GM21717 (cell line): ENCODE measurements around the gene POLR3B.
"Not testable (repeated sequence)": the region's sequence is repeated elsewhere in the genome, so short reads cannot be mapped to it uniquely, and the experiment has no call there.

ENCODE experiments used
- ATAC-seq: cut with Tn5 transposase; IDR thresholded peaks from one replicate; pipeline ENCODE4 v1.9.1; 2021; ENCODE audit warnings: mild to moderate bottlenecking, moderate library complexity; ENCODE audit not compliant: unreplicated experiment

The POLR3B gene

GRCh38 chr12:106342397-106343213 lies 14.9 kb upstream of the POLR3B start:
- no peak for ATAC-seq

GRCh38 chr12:106343214-106343528 lies 14.4 kb upstream of the POLR3B start:
- ATAC-seq = no peak

- no peak for ATAC-seq
Observed at GRCh38 chr12:106344131-106344530, 13.4 kb upstream of the POLR3B start.

GRCh38 chr12:106345746-106346145 lies 11.8 kb upstream of the POLR3B start:
- ATAC-seq = no peak

- ATAC-seq = no peak
Observed at GRCh38 chr12:106348411-106348810, 9.1 kb upstream of the POLR3B start.

GRCh38 chr12:106353175-106353574 lies 4.4 kb upstream of the POLR3B start:
- ATAC-seq = no peak

- peak; percentile 10 for ATAC-seq
Observed at GRCh38 chr12:106358396-106359241, 1.1 kb downstream of the POLR3B start.

GRCh38 chr12:106359646-106360399 lies 2.3 kb downstream of the POLR3B start:
- no peak for ATAC-seq

GRCh38 chr12:106360400-106360994 lies 2.9 kb downstream of the POLR3B start:
- ATAC-seq = no peak

GRCh38 chr12:106362971-106363370 lies 5.4 kb downstream of the POLR3B start:
- ATAC-seq = no peak

- no peak for ATAC-seq
Observed at GRCh38 chr12:106364261-106364660, 6.7 kb downstream of the POLR3B start.

- no peak for ATAC-seq
Observed at GRCh38 chr12:106369624-106370346, 12.2 kb downstream of the POLR3B start.

- ATAC-seq = no peak
Observed at GRCh38 chr12:106378788-106379187, 21.2 kb downstream of the POLR3B start.

GRCh38 chr12:106380954-106381353 lies 23.4 kb downstream of the POLR3B start:
- ATAC-seq = no peak

GRCh38 chr12:106381866-106382265 lies 24.3 kb downstream of the POLR3B start:
- not testable (repeated sequence) for ATAC-seq

GRCh38 chr12:106386813-106387535 lies 29.4 kb downstream of the POLR3B start:
- no peak for ATAC-seq

GRCh38 chr12:106387848-106388377 lies 30.4 kb downstream of the POLR3B start:
- no peak for ATAC-seq

- ATAC-seq = no peak
Observed at GRCh38 chr12:106389151-106389550, 31.6 kb downstream of the POLR3B start.

GRCh38 chr12:106392759-106393158 lies 35.2 kb downstream of the POLR3B start:
- no peak for ATAC-seq
